NB4 (cell line): ENCODE results near the gene LCP1.

ENCODE experiments used
- MYC ChIP-seq: IDR thresholded peaks from 2 replicates; pipeline ENCODE4 v1.6.1; 2011; ENCODE audit warnings: low read depth, low read length
- POLR2A ChIP-seq: IDR thresholded peaks from 2 replicates; pipeline ENCODE4 v1.6.1; 2011; ENCODE audit warnings: mild to moderate bottlenecking; ENCODE audit not compliant: insufficient read length; ENCODE audit errors: extremely low read depth
- TF ChIP-seq, protein P1 (sequence below): IDR thresholded peaks from one replicate; pipeline ENCODE4 v1.5.1; 2012; ENCODE audit warnings: low read depth, low read length
- TF ChIP-seq, protein P2 (sequence below): IDR thresholded peaks from 2 replicates; pipeline ENCODE4 v1.6.1; 2011; ENCODE audit warnings: low read depth, low read length

DNA sequence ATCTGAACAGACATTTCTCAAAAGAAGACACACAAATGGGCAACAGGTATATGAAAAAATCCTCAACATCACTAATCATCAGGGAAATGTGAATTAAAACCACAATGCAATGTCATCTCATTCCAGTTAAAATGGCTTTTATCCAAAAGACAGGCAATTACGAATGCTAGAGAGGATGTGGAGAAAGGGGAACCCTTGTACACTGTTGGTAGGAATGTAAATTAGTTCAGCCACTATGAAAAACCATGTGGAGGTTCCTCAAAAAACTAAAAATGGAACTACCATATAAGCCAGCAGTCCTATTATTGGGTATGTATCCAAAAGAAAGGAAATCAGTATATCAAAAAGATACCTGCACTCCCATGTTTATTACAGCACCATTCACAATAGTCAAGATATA is 104.7 kb downstream of the LCP1 start:
- TF ChIP-seq POLR2A: no peak
- TF ChIP-seq, protein P1, sequence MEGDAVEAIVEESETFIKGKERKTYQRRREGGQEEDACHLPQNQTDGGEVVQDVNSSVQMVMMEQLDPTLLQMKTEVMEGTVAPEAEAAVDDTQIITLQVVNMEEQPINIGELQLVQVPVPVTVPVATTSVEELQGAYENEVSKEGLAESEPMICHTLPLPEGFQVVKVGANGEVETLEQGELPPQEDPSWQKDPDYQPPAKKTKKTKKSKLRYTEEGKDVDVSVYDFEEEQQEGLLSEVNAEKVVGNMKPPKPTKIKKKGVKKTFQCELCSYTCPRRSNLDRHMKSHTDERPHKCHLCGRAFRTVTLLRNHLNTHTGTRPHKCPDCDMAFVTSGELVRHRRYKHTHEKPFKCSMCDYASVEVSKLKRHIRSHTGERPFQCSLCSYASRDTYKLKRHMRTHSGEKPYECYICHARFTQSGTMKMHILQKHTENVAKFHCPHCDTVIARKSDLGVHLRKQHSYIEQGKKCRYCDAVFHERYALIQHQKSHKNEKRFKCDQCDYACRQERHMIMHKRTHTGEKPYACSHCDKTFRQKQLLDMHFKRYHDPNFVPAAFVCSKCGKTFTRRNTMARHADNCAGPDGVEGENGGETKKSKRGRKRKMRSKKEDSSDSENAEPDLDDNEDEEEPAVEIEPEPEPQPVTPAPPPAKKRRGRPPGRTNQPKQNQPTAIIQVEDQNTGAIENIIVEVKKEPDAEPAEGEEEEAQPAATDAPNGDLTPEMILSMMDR: no peak
- TF ChIP-seq, protein P2, sequence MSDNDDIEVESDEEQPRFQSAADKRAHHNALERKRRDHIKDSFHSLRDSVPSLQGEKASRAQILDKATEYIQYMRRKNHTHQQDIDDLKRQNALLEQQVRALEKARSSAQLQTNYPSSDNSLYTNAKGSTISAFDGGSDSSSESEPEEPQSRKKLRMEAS: no peak
- no peak for TF ChIP-seq MYC
